GM18867 (cell line): ENCODE measurements around the gene PDE4D.

Experiments
- ATAC-seq: cut with Tn5 transposase; IDR thresholded peaks from one replicate; pipeline ENCODE4 v1.9.1; 2021; ENCODE audit warnings: mild to moderate bottlenecking, moderate library complexity; ENCODE audit not compliant: unreplicated experiment

The PDE4D gene

DNA sequence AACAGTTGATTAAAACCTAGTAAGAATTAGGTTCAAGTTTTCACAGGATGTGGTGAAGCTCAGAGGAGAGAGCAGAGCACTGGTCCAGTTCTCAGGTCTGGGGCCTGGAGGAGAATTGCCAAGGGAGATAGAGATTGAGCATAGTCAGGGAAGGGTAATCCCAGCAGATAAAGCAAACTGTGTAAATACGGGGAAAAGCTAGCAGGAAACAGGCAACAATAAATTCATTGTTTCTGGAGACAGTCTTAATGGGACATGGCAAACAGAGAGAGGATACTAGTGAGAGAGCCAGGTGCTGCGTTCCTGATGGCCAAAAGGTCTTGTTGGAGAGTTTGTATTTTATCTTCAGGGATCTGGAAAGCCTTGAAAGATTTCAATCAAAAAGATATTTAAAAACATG, 333.0 kb downstream of the PDE4D start:
- no peak for ATAC-seq

DNA sequence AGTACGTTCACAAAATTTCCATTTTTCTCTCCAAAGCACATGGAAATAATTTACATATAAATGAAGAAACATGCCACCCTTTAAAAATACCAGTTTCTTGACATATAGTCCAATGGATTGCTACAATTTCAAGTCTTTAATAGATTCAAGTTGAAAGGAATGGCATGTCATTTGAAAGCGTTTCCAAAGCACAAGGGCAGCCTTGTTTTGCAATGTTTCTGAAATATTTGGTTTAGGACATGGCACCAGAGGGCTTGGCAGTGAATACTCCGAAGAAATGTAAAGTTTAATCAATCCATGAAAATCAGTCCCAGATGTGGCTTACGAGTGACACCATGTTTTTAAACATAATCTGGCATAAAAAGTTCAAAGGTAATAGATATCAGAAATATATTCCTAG, 333.7 kb downstream of the PDE4D start:
- ATAC-seq = no peak

DNA sequence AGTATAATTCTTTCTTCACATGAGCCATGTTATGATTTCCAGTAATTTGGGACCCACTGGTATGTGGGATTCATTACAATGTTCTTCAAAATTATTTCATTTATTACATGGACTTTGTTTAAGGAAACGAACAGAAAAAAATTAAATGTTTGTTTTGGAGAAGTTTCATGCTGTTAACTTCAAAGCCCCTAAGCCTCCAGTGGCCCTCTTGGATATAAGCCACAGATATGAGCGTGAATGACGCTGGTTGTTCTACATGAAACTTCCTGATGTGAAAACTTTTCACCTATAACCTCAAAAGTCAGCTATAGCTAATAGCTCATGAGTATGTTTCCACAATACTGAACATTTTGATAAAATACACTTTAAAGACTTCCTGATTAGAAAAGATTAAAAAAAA, 334.2 kb downstream of the PDE4D start:
- no peak for ATAC-seq

DNA sequence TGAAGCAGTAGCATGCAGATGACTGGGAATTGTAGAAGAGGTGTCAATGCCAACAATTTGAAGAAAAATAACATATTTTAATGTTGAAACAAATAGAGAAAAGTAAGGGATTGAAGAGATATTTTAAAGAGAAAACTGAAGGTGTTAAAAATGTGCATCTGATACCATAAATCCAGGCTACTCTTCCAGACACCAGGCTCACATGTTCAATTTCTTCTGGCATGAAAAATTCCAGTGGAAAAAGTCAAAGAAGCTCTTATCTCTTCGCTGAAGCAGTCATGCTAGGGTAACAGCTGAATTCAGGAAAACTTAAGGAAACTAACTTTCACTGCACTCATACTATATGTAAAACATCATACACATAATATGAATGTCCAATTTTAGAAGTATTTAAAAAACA, 335.0 kb downstream of the PDE4D start:
- ATAC-seq = no peak

DNA sequence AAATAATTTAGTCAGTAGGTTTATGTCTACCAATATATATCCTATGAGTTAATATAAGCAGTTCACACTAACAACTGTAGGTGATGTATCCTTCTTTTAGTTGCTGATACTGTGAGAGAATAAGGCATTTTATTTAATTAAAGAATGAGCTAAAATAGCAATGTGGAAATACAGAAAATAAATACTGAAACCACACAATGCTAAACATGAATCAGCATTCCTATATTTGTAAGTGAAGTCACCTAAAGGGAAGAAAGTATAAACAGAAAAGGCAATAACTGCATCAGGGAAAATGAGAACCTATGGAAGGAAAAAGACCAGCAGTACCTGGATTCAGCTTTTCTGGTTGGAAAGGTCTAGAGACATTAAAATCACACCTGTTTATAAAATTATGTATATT, 336.0 kb downstream of the PDE4D start:
- ATAC-seq = no peak

DNA sequence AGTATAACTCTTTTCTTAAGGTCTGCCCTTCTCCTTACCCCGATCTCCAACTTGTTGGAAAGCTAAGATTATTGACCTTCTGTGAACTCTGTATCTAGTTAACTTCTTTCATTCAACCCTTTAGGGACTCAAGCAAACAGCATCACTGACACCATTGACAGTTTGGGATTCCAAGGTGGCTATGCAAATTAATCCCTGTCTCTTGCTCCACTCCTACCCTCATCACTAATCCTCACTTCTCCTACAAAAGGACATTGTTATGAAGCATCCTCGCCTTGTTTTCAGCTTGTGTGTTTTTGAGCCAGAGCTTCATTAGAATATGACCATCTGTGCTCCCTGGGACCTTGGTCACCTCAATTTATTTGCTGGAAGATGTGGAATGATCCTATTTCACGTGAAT, 337.9 kb downstream of the PDE4D start:
- ATAC-seq = no peak

DNA sequence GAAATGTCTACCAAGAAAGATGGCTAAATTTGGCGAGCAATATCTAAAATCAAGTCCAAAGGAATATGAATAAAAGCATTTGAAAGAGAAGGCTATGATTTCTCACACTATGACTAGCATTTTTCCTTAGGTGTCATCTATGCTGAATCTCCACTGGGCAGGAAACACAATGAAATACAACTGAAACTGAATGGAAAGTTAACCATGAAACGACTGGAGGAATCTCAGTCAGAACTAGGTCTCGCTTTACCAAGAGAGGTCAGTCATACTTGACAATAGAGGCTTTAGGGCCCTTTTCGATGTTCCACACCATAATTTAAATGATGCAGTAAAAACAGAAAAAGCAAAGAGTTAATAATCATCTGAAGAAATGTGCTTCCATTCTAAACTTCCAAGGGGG, 339.0 kb downstream of the PDE4D start:
- no peak for ATAC-seq

DNA sequence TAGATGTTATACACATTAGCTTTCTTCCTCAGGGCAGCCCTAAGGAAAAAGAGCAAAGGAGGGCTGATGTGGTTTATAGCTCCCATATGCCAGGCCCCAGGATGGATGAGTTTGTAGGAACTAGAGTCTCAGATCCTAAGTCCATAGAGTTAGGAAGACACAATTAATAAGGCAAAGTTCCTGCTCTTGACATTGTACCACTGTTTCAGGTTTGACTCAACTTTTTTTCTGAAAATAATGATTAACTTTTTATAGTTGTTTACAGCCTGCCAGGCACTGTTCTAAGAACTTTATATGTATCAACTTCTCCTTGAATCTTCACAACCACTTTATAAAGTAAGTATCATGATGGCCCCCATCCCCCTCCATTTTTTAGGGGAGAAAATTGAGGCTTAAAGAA, 339.5 kb downstream of the PDE4D start:
- no peak for ATAC-seq

DNA sequence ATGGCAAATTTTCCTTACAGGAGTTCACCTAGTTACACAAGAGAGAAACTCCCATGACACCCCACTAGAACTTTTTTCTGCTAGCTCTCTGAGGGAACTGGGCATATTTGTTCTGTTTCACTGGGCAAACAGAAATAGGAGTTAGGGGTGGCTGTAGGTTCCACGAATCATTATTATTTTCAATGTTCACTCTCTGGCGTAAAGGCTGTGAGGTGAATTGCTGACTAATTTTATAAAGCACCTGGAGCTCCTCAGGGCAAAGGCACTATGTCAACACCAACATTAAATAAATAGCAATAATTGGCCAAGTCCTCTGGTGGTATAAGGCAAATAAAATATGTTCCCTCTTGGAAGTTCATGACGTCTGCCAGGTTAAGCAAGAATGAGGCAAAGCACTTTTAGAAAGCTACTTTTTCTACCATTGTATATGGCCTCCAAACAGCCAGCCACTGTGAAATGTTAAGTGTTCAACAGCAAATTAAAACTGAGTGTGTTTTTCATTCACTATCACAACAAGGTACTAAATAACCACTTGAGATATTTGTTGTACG, 344.6 kb downstream of the PDE4D start:
- no peak for ATAC-seq

DNA sequence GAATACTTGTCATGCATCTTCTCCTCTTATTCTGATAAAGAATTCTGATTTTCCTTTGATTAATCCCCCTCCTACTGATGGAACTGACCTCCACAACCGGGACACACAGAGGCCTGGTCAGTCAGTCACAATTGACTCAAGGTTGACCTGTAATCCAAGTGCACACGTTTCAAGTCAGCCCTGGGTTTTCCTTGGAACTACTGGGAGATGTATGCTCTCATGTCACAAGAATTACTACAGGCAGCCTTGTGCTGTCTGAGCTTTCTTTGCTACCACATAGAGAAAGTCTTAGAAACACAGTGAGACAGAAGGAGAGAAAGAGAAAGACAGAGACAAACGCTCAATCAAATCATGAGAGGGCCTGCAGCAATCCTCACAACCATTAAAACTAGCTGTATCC, 345.8 kb downstream of the PDE4D start:
- no peak for ATAC-seq

DNA sequence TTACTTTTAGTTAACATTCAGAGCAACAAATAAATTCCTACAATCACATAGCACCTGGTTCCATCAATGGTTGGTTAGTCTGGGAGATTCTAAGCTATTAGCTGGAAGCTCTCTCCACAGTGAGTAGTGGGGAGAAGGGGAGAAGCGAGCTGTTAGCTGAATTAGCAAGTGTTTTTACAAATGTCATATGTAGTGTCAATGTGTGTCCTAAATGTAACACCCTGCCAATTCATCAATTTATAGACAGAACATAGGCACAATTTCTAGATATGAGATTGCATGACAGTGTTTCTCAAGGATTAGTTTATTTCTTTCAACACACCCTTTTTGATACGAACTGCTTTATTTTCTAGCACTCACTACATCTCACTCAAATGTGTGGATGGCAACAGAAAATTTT, 349.0 kb downstream of the PDE4D start:
- ATAC-seq = no peak

DNA sequence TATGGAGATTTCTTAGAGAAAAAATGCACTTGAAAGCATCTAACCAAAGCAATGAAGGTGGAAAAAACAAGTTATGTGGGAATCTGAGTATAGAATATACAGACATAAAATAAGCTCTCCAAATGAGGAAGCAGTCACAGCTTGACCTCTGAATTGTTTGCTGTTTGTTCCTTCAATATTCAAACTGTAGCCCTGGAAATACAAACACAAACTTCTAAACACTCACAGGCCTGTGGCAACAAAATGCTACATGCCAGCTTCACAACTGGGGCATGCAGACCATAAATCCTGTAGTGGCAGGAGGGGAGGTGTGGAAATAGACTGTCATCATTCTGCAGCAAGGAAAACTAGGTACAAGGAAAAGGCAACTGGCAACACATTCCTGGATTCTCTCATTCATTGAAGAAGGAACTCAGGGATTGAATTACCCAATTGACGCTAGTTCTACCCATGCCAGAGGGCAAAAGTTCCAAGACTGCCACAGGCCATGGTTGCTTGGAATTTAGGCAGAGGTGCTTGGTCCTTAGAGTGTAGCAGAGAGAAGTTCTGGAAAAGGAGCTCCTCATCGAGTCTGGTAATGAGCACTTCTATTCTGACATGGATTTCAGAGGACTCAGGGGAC, 349.6 kb downstream of the PDE4D start:
- no peak for ATAC-seq

DNA sequence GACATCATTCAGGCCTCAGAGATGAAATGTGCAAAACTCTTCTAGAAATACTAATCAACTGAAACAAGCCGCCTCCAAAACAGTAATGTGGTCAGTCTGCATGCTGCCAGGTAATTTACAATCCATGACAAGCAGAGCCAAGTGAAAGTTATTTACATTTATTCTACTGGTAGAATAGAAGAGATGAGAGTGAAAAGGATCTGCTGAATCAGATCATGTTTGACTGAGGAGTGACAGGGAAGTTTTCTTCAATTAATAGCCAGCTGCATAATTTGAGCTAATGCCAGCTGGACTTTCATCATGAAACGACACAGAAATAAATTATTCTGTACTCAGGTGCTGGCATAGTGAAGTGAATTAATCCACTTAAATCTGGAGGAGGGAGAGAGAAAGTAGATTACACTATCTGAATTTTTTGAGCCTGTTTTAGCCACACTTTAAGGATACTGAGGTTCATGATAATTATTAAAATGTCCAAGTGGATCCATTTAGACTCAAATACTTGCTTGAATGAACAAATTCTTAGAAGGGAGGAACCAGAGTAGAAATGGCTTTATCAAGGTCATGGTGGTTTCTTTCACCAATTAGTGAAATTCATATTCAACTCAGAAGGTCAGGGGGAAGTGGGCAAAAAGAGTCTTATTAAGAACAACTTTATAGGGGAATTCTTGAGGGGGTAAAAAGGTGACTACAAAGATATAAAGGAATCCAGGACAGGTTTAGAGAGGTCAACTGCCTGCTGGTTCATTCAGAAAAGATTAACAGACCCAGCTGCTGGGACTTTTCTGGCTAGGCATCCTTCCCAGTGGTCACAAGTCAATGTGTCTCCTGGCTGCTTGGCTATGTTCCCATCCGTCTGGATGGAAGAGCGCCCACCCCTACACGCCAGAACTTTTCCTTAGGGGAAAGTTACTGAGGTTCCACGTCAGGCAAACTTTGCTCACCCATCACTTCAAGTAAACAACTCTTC, 350.4 kb downstream of the PDE4D start:
- no peak for ATAC-seq

DNA sequence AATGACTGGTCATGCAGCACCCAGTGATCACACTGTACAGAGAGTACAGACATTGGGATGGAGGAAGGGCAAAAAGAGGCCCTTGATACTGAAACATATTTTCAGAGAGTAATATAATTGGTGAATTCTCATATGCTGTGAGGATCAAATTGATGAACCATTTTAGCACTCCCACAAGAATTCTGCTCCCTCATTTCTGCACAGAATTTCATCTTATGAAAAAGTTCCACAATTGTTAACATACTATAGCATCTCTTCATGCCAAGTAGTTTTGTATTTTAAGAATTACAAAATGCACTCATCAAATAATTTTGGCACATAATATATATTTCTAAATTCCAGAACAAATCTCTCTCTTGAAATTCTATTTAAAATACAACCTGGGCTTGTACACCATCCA, 351.2 kb downstream of the PDE4D start:
- ATAC-seq = no peak

DNA sequence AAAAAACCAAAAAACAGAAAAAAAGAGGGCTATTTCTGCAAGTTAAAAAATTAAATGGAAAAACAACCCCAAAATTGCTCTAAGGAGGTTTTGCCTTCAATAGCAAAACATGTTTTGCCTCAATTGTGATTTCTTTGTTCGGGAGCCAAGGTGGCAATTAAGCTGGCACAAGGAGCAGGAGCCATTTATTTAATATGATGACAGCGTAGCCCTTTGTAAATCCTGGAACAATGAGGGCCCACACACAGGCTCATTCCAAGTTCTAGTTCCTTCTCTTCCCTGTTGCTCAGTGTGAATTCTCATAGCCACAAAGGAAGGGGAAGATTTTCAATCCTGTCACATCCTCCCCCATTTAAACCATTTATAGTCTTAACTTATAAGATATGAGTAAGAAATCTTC, 353.2 kb downstream of the PDE4D start:
- ATAC-seq = no peak

DNA sequence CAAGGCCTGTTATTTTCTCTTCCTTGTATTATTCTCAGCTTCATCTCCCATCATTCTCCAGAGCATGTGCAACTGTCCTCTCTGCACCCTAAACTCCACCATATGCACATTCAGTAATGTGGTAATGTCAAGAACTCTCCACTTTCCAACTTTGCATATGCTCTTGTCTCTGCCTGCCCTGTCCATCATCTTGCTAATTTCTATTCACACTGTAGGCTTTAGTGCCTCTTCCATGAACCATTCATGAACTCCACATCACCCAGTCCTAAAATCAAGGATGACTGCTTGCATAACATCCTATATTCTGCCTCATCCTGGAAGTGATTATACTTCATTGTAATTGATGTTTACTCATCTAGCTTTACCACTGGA, 354.8 kb downstream of the PDE4D start:
- no peak for ATAC-seq

DNA sequence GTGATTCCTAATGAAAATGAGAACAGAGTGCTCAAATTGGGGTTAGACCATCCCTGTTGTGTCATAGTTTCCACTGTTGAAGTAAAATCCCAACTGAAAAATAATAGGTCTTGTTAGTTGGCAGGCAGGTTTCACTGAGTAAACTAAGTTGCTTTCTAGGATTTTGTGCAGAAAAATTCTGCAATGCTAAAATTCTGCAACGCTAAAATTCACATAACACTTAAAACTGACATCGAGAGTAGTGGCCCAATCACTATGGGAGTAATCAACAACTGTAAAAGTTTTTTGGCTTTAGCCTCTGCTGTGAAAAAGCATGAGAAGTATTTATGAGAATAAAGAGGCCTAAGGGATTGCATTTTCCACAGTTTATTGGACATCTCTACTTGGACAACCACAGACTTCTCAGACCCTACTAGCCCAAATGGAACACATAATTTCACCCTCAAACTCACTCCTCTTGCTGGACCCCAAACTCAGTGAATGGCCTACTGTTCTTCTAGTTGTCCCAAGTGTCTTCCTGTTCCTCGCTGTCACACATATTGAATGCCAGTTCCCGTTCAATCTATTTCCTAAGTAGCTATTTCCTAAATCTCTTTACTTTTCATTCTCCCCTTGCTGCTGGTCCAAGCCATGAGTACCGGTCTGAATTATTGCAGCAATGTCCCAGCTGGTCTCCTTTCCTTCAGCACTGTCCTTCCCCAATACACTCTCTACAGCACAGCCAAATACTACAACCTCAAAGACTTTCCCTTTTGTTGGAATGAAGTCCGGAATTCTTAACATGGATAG, 355.4 kb downstream of the PDE4D start:
- no peak for ATAC-seq

DNA sequence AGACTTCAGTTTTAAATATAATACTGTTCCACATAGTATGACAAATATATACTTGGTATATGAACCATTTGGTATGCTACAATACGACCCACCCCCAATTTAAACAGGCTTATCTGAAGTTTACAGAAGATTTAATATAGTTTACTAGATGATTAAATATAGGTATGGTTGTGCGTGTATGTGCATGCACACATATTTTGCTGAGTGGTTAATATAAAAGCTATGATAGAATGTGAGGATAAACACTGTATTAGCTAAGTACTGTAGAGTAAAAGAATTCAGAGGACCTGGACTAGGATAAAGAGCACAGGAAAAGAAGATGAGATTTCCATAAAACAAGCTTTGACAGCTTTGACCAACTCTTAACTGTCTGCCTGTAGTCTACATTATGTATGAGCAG, 356.7 kb downstream of the PDE4D start:
- ATAC-seq = no peak

DNA sequence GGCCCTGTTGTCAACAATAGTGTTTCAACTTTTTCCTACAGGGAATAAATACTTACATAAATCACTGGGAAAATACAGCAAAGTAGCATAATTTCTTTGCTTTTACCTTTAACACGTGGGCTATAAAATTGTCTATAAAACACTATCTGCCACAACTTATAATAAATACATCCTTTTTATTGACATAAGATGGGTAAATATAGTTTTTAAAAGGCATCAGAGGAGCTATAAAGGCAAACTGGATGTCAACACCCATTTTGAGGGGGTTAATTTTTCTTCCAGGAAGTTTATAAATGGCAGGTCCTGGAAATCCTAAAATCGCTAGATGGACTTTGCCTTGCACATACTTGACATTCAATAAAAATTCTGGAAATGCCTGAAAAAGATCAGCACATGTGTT, 358.0 kb downstream of the PDE4D start:
- ATAC-seq = no peak

DNA sequence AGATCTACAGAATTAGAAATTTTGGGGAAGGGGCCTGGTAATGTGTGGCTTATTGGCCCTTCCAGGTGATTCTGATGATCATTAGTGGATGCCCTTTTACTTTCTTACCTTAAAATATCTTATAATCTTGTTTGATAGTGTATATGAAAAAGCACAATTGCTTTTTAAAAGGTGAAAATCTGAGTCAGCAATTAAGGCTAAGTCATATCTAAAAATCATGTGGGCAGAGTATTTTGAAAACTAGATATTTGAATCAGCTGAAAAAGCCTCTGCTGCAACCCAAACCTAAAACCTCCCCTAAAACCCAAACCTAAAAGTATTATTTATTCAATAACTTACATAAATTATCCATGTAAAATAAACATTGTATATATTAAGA, 359.8 kb downstream of the PDE4D start:
- ATAC-seq = no peak

DNA sequence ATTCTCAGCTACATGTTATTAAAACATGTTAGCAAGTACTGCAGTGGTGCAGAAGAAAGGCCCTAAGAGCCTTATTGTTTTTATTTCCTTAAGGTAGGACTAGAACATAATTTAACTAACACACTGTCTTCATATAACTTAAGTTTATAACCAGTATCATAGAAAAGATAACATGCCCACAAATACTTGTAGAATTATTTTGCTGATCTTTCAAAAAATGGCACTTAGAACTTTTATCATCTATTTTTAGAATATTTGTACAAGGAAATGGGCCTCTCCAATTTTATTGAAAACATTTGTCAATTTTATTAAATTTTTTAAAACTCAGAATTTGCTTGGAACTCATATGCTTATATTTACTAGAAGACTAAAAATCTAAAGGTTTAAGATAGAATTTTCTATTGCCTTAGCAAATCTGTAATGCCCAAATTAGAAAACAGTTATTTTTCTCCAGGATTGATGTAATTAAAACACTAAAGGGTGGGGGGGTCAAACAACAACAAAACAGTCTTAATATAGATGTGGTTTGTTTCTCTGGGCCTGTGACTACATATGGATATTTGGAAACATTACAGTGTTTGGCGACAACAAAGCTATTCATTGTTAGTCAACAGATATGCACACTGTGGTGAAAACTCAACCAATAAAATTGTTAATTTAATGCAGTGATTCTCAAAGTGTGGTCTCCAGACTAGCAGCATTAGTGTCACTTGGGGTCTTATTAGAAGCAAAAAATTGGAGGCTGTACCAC, 360.4 kb downstream of the PDE4D start:
- no peak for ATAC-seq
